ENCODE results near the gene DONSON. TPM values are rescaled to one million over a fixed set of nuclear protein-coding genes. Genes with fewer than 3 reads are reported as not detected.

Gene DONSON
- total RNA-seq, 1 donor from 2014 or later: 17.9 TPM

- DNase-seq (ENCODE audit: low spot score): no peak
- Mint-ChIP-seq H3K27ac (ENCODE audit: unreplicated experiment) (peak overlapping the region; percentile 15), H3K36me3 (ENCODE audit: low read depth) (peaks cover 21% of the 10 kb centered on the region)
Measured at GRCh38 chr21:33572350-33572749, 16.1 kb downstream of the DONSON start.

GRCh38 chr21:33569991-33570390 is 18.5 kb downstream of the DONSON start:
- no peaks in the 10 kb centered on the region for H3K9me3 Mint-ChIP-seq (ENCODE audit: low read depth)
- no peak for DNase-seq (ENCODE audit: low spot score)
- no peaks in the 10 kb centered on the region for H3K4me1 Mint-ChIP-seq (ENCODE audit: low read depth)
- H3K27me3 Mint-ChIP-seq (ENCODE audit: low read depth): no peaks in the 10 kb centered on the region
- no peak for TF ChIP-seq CTCF (IDR thresholded peaks at IDR 0.05)
- H3K36me3 Mint-ChIP-seq (ENCODE audit: low read depth): peaks cover 18% of the 10 kb centered on the region
- H3K4me3 Mint-ChIP-seq (ENCODE audit: unreplicated experiment): no peak overlapping the region
- H3K27ac Mint-ChIP-seq (ENCODE audit: unreplicated experiment): peak overlapping the region; percentile 42

More at GRCh38 chr21:33572350-33572749, 16.1 kb downstream of the DONSON start:
- Mint-ChIP-seq H3K27me3 (ENCODE audit: low read depth) (no peaks in the 10 kb centered on the region), H3K9me3 (ENCODE audit: low read depth) (no peaks in the 10 kb centered on the region), H3K4me3 (ENCODE audit: unreplicated experiment) (no peak overlapping the region), H3K4me1 (ENCODE audit: low read depth) (no peaks in the 10 kb centered on the region)
- no peak for TF ChIP-seq CTCF (IDR thresholded peaks at IDR 0.05)

- DNase-seq (ENCODE audit: low spot score): no peak
- H3K4me1 Mint-ChIP-seq (ENCODE audit: low read depth): no peaks in the 10 kb centered on the region
- H3K36me3 Mint-ChIP-seq (ENCODE audit: low read depth): peaks cover 13% of the 10 kb centered on the region
- H3K9me3 Mint-ChIP-seq (ENCODE audit: low read depth): no peaks in the 10 kb centered on the region
- H3K4me3 Mint-ChIP-seq (ENCODE audit: unreplicated experiment): no peak overlapping the region
- H3K27me3 Mint-ChIP-seq (ENCODE audit: low read depth): no peaks in the 10 kb centered on the region
- H3K27ac Mint-ChIP-seq (ENCODE audit: unreplicated experiment): no peak overlapping the region
- no peak for TF ChIP-seq CTCF (IDR thresholded peaks at IDR 0.05)
Measured at GRCh38 chr21:33568448-33568847, 20.0 kb downstream of the DONSON start.

GRCh38 chr21:33567914-33568313 is 20.6 kb downstream of the DONSON start:
- no peaks in the 10 kb centered on the region for H3K27me3 Mint-ChIP-seq (ENCODE audit: low read depth)
- H3K36me3 Mint-ChIP-seq (ENCODE audit: low read depth): peaks cover 14% of the 10 kb centered on the region
- H3K9me3 Mint-ChIP-seq (ENCODE audit: low read depth): no peaks in the 10 kb centered on the region
- no peak for DNase-seq (ENCODE audit: low spot score)
- peak overlapping the region; percentile 77 for H3K27ac Mint-ChIP-seq (ENCODE audit: unreplicated experiment)
- no peak overlapping the region for H3K4me3 Mint-ChIP-seq (ENCODE audit: unreplicated experiment)
- no peaks in the 10 kb centered on the region for H3K4me1 Mint-ChIP-seq (ENCODE audit: low read depth)
- TF ChIP-seq CTCF (IDR thresholded peaks at IDR 0.05): no peak

GRCh38 chr21:33566514-33566913 is 22.0 kb downstream of the DONSON start:
- no peak for DNase-seq (ENCODE audit: low spot score)
- Mint-ChIP-seq H3K27me3 (ENCODE audit: low read depth) (no peaks in the 10 kb centered on the region), H3K4me3 (ENCODE audit: unreplicated experiment) (no peak overlapping the region), H3K36me3 (ENCODE audit: low read depth) (peaks cover 13% of the 10 kb centered on the region), H3K4me1 (ENCODE audit: low read depth) (peaks cover 3% of the 10 kb centered on the region), H3K27ac (ENCODE audit: unreplicated experiment) (no peak overlapping the region), H3K9me3 (ENCODE audit: low read depth) (no peaks in the 10 kb centered on the region)
- no peak for TF ChIP-seq CTCF (IDR thresholded peaks at IDR 0.05)

Measured in chondrocyte (in vitro differentiated cells).